CD4-positive, alpha-beta memory T cell (primary cell): ENCODE data around the gene THAP11. TPM values are rescaled to one million over a fixed set of nuclear protein-coding genes. Genes with fewer than 3 reads are reported as not detected.

Source experiments
- CTCF ChIA-PET: fragments of 350-600 bp; sonication (Branson Sonifier 250); formaldehyde crosslinking; loops from one replicate; lab custom pipeline; 2021; ENCODE audit warnings: inconsistent platforms; ENCODE audit not compliant: partially characterized antibody; lab: Charles Lee
- POLR2A ChIA-PET: fragments of 350-600 bp; sonication (Branson Sonifier 250); formaldehyde crosslinking; loops from one replicate; lab custom pipeline; 2021; ENCODE audit not compliant: partially characterized antibody; lab: Charles Lee
- DNase-seq, 5 donors: peaks; one replicate each; pipeline versions ENCODE4 v3.0.0 to v3.0.0-alpha.2; 2020 to 2022; ENCODE audit warnings: mixed read lengths in 1 of 5
- H3K27ac ChIP-seq: one replicate; pipeline ENCODE4 v1.7.0; 2013; ENCODE audit warnings: low read depth, low read length
- H3K27me3 ChIP-seq: 2 replicates; pipeline ENCODE4 v1.7.0; 2013; ENCODE audit warnings: mild to moderate bottlenecking, low read length, moderate library complexity; ENCODE audit not compliant: insufficient read depth
- H3K36me3 ChIP-seq: 2 replicates; pipeline ENCODE4 v1.7.0; 2013; ENCODE audit warnings: mild to moderate bottlenecking, low read length, moderate library complexity; ENCODE audit not compliant: insufficient read depth
- H3K4me1 ChIP-seq: 2 replicates; pipeline ENCODE4 v1.7.0; 2013; ENCODE audit warnings: mild to moderate bottlenecking, low read length, moderate library complexity; ENCODE audit not compliant: insufficient read depth
- H3K4me3 ChIP-seq, 2 donors: one replicate each; pipeline ENCODE4 v1.7.0; 2013; ENCODE audit warnings: low read length in 2 of 2, mild to moderate bottlenecking in 1 of 2
- H3K9me3 ChIP-seq, 2 donors: one replicate each; pipeline ENCODE4 v1.7.0; 2013; ENCODE audit warnings: low read length in 2 of 2, control low read depth in 1 of 2; ENCODE audit not compliant: control insufficient read depth in 1 of 2
- H3K27ac Mint-ChIP-seq, 7 donors: one replicate each; pipeline ENCODE4 v1.8.0; 2020 to 2021; ENCODE audit warnings: mixed read lengths in 7 of 7, mild to moderate bottlenecking in 6 of 7, inconsistent platforms in 3 of 7, moderate library complexity in 3 of 7
- H3K27me3 Mint-ChIP-seq, 2 donors: one replicate each; pipeline ENCODE4 v1.8.0; 2020 to 2021; ENCODE audit warnings: mixed read lengths in 2 of 2
- H3K36me3 Mint-ChIP-seq, 2 donors: one replicate each; pipeline ENCODE4 v1.8.0; 2020 to 2021; ENCODE audit warnings: mixed read lengths in 2 of 2, inconsistent platforms in 1 of 2, mild to moderate bottlenecking in 1 of 2
- H3K4me1 Mint-ChIP-seq, 4 donors: one replicate each; pipeline ENCODE4 v1.8.0; 2020 to 2021; ENCODE audit warnings: mixed read lengths in 4 of 4, mild to moderate bottlenecking in 1 of 4
- H3K4me3 Mint-ChIP-seq, 8 donors: one replicate each; pipeline ENCODE4 v1.8.0; 2020 to 2021; ENCODE audit warnings: mixed read lengths in 8 of 8, mild to moderate bottlenecking in 7 of 8, moderate library complexity in 6 of 8, inconsistent platforms in 3 of 8
- H3K9me3 Mint-ChIP-seq, 8 donors: one replicate each; pipeline ENCODE4 v1.8.0; 2020 to 2021; ENCODE audit warnings: mixed read lengths in 8 of 8, mild to moderate bottlenecking in 5 of 8, inconsistent platforms in 3 of 8, moderate library complexity in 1 of 8
- intact Hi-C: fragments of 100-400 bp; cut with micrococcal nuclease; formaldehyde crosslinking; loops from one replicate; pipeline ENCODE4 v1.15.1; 2023
- polyA plus RNA-seq, 2 donors: library from polyadenylated mRNA; unstranded; fragments of 300-500 nt; fragmentation: Illumina TruSeq; gene quantifications; one replicate each; pipeline ENCODE4 v1.2.3, GENCODE V29; 2021
- total RNA-seq, 2 experiments: library from RNA; stranded (reverse); gene quantifications; one replicate each; pipeline ENCODE4 v1.2.3, GENCODE V29; 2021

The THAP11 gene
- total and polyA plus RNA-seq, 4 experiments from 2014 or later, result 56.8 to 147 (median 94.4) TPM

DNA sequence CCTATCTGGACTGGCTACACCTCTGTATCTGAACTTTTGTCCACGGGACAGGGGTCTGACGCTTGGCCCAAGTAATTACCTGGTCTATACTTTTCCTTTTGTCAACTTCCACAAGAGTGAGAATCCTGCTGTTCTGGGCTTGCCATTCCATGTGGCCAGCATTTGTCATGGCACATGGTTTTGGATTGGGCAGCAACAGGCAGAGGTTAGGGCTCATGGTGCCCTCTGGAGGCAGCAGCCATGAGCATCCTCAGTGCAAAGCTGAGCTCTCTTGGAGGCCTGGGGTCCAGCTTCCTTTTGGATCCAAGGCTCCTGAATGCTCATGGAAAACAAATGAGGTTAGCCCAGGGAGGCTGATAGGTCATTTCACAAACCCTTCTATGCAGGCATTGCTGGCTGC lies 23.2 kb downstream of the THAP11 start:
- H3K27ac Mint-ChIP-seq, result peak overlapping the region in 2 of 7 donors; percentile 30 to 59
- H3K36me3 ChIP-seq, result peaks cover 26% of the 10 kb centered on the region
- intact Hi-C loops, result loop anchor here (1.0 kb wide), 1 partner anchor 49 kb away; no protein-coding TSS in a partner anchor
- ChIA-PET POLR2A (interaction anchor here (0.8 kb wide), 1 partner anchor 18 kb away, joined by 3 read pairs; the partner anchor contains the start of gene CENPT), CTCF (interaction anchor here (0.5 to 5.8 kb wide), 8 partner anchors 9 to 344 kb away, joined by 3 to 46 read pairs (median 4); no protein-coding TSS in a partner anchor)
- no peaks in the 10 kb centered on the region for H3K4me1 ChIP-seq
- H3K4me1 Mint-ChIP-seq, result peaks cover 5 to 15% (median 9%) of the 10 kb centered on the region in 4 donors
- no peak overlapping the region for H3K27ac ChIP-seq
- no peak overlapping the region for H3K4me3 Mint-ChIP-seq
- H3K27me3 Mint-ChIP-seq, result no peaks in the 10 kb centered on the region
- H3K4me3 ChIP-seq, result no peak overlapping the region
- DNase-seq, result no peak
- no peaks in the 10 kb centered on the region for H3K9me3 Mint-ChIP-seq
- no peaks in the 10 kb centered on the region for H3K27me3 ChIP-seq
- peaks cover 6 to 31% of the 10 kb centered on the region in 2 donors for H3K36me3 Mint-ChIP-seq
- H3K9me3 ChIP-seq, result no peaks in the 10 kb centered on the region

DNA sequence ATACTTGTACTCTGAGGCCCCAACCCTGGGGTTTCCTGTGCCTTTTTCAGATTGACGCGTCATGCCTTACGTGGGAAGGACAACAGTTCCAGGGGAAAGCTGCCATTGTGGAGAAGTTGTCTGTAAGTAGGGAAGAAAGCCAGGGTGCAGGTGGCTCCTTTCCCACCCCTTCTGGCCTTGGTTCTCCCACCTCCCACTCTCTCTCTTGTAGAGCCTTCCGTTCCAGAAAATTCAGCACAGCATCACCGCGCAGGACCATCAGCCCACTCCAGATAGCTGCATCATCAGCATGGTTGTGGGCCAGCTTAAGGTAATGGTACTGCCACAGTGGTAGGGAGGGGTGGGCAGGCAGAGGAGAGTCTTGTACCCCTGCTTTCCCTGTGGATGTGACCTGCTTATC lies 26.2 kb downstream of the THAP11 start:
- Mint-ChIP-seq H3K4me1 (peaks cover 5 to 18% (median 7%) of the 10 kb centered on the region in 4 donors), H3K27me3 (no peaks in the 10 kb centered on the region)
- H3K27ac ChIP-seq, result no peak overlapping the region

GRCh38 chr16:67869653-67870052 lies 27.5 kb downstream of the THAP11 start:
- H3K4me1 ChIP-seq, result peaks cover 18% of the 10 kb centered on the region
- POLR2A ChIA-PET, result no interaction called here
- no peaks in the 10 kb centered on the region for H3K27me3 ChIP-seq
- peaks cover 10 to 45% of the 10 kb centered on the region in 2 donors for H3K36me3 Mint-ChIP-seq
- H3K9me3 Mint-ChIP-seq, result no peaks in the 10 kb centered on the region
- peaks cover 14 to 31% (median 18%) of the 10 kb centered on the region in 4 donors for H3K4me1 Mint-ChIP-seq
- H3K27me3 Mint-ChIP-seq, result no peaks in the 10 kb centered on the region
- no peak overlapping the region for H3K4me3 Mint-ChIP-seq
- H3K9me3 ChIP-seq, result no peaks in the 10 kb centered on the region
- H3K27ac Mint-ChIP-seq, result peak overlapping the region in 2 of 7 donors; percentile 53 to 77
- intact Hi-C loops, result no loop called here
- H3K36me3 ChIP-seq, result peaks cover 14% of the 10 kb centered on the region
- DNase-seq, result no peak
- no peak overlapping the region for H3K27ac ChIP-seq
- CTCF ChIA-PET, result interaction anchor here (1.7 to 3.1 kb wide), 2 partner anchors 14 to 53 kb away, joined by 5 to 15 read pairs; no protein-coding TSS in a partner anchor
- no peak overlapping the region for H3K4me3 ChIP-seq

More for the DNA sequence above, 26.2 kb downstream of the THAP11 start:
- Histone ChIP-seq H3K36me3 (peaks cover 14% of the 10 kb centered on the region), H3K27me3 (no peaks in the 10 kb centered on the region), H3K4me1 (peaks cover 6% of the 10 kb centered on the region), H3K4me3 (no peak overlapping the region), H3K9me3 (no peaks in the 10 kb centered on the region)
- CTCF ChIA-PET, result interaction anchor here (1.9 to 3.1 kb wide), 2 partner anchors 15 to 52 kb away, joined by 5 to 15 read pairs; no protein-coding TSS in a partner anchor
- no peak overlapping the region for H3K4me3 Mint-ChIP-seq
- no peak overlapping the region for H3K27ac Mint-ChIP-seq
- peaks cover 13 to 37% of the 10 kb centered on the region in 2 donors for H3K36me3 Mint-ChIP-seq
- POLR2A ChIA-PET, result no interaction called here
- H3K9me3 Mint-ChIP-seq, result no peaks in the 10 kb centered on the region
- no peak for DNase-seq
- intact Hi-C loops, result no loop called here

GRCh38 chr16:67871256-67871655 lies 29.1 kb downstream of the THAP11 start:
- Mint-ChIP-seq H3K4me3 (peak overlapping the region in 2 of 8 donors; percentile 46 to 95), H3K36me3 (peaks cover 8 to 52% of the 10 kb centered on the region in 2 donors), H3K4me1 (peaks cover 25 to 43% (median 32%) of the 10 kb centered on the region in 4 donors), H3K27me3 (no peaks in the 10 kb centered on the region), H3K27ac (peak overlapping the region in 3 of 7 donors; percentile 13 to 82 (median 65)), H3K9me3 (peaks cover 0 to 1% (median 0%) of the 10 kb centered on the region in 8 donors)
- H3K27ac ChIP-seq, result no peak overlapping the region
- no peaks in the 10 kb centered on the region for H3K9me3 ChIP-seq
- no peak for DNase-seq
- POLR2A ChIA-PET, result interaction anchor here (0.5 to 3.7 kb wide), 7 partner anchors 9 to 211 kb away, joined by 3 to 29 read pairs (median 4); partner anchors contain the start of genes ACD and PSMB10
- CTCF ChIA-PET, result interaction anchor here (0.7 to 1.6 kb wide), 5 partner anchors 13 to 350 kb away, joined by 3 to 9 read pairs (median 3); partner anchors contain the start of gene NRN1L
- H3K4me3 ChIP-seq, result no peak overlapping the region
- intact Hi-C loops, result no loop called here
- H3K36me3 ChIP-seq, result peaks cover 18% of the 10 kb centered on the region
- H3K27me3 ChIP-seq, result no peaks in the 10 kb centered on the region
- peaks cover 34% of the 10 kb centered on the region for H3K4me1 ChIP-seq

- no peaks in the 10 kb centered on the region for H3K27me3 Mint-ChIP-seq
- ChIA-PET CTCF (interaction anchor here (1.0 to 1.6 kb wide), 4 partner anchors 12 to 351 kb away, joined by 3 to 9 read pairs (median 3); partner anchors contain the start of gene NRN1L), POLR2A (interaction anchor here (0.8 to 3.7 kb wide), 7 partner anchors 8 to 212 kb away, joined by 3 to 29 read pairs (median 4); partner anchors contain the start of genes ACD, CENPT, NUTF2 and PSMB10)
- Histone ChIP-seq H3K4me3 (peak overlapping the region; percentile 57 to 90), H3K27ac (peak overlapping the region; percentile 91), H3K27me3 (no peaks in the 10 kb centered on the region), H3K36me3 (peaks cover 25% of the 10 kb centered on the region), H3K9me3 (no peaks in the 10 kb centered on the region), H3K4me1 (peaks cover 36% of the 10 kb centered on the region)
- peaks cover 14 to 54% of the 10 kb centered on the region in 2 donors for H3K36me3 Mint-ChIP-seq
- peak overlapping the region; percentile 79 to 95 (median 91) for H3K27ac Mint-ChIP-seq
- H3K4me3 Mint-ChIP-seq, result peak overlapping the region; percentile 82 to 95 (median 94)
- H3K4me1 Mint-ChIP-seq, result peaks cover 25 to 43% (median 33%) of the 10 kb centered on the region in 4 donors
- DNase-seq, result no peak
- peaks cover 0 to 1% (median 0%) of the 10 kb centered on the region in 8 donors for H3K9me3 Mint-ChIP-seq
- intact Hi-C loops, result loop anchor here (1.0 kb wide), 2 partner anchors 26 to 30 kb away; partner anchors contain the start of genes NUTF2 and THAP11
These were observed 30.1 kb downstream of the THAP11 start for GRCh38 chr16:67872131-67872630.

GRCh38 chr16:67872631-67873434 lies 30.7 kb downstream of the THAP11 start, which contains the start of gene EDC4:
Gene EDC4 (plus strand): TSS chr16:67873052. CDS start chr16:67873262, 210 bp downstream.
- peak within 1 kb of the TSS; percentile 91 for H3K27ac ChIP-seq
- H3K27me3 ChIP-seq, result no peaks in the 10 kb centered on the region
- Mint-ChIP-seq H3K4me1 (peaks cover 25 to 43% (median 33%) of the 10 kb centered on the region in 4 donors), H3K27ac (peak within 1 kb of the TSS; percentile 82 to 96 (median 95)), H3K36me3 (peaks cover 18 to 61% of the 10 kb centered on the region in 2 donors), H3K4me3 (peak within 1 kb of the TSS; percentile 82 to 95 (median 94)), H3K27me3 (no peaks in the 10 kb centered on the region), H3K9me3 (peaks cover 0 to 1% (median 0%) of the 10 kb centered on the region in 8 donors)
- POLR2A ChIA-PET, result interaction anchor here (0.6 to 3.7 kb wide), 18 partner anchors 8 to 213 kb away, joined by 3 to 29 read pairs (median 4); partner anchors contain the start of genes ACD, CENPT, DDX28 and DUS2
- H3K36me3 ChIP-seq, result peaks cover 29% of the 10 kb centered on the region
- intact Hi-C loops, result loop anchor here (1.0 kb wide), 2 partner anchors 27 to 31 kb away; partner anchors contain the start of genes NUTF2 and THAP11
- H3K4me1 ChIP-seq, result peaks cover 36% of the 10 kb centered on the region
- CTCF ChIA-PET, result interaction anchor here (0.7 to 1.6 kb wide), 9 partner anchors 13 to 352 kb away, joined by 3 to 6 read pairs (median 3); no protein-coding TSS in a partner anchor
- peak within 1 kb of the TSS; percentile 88 to 90 for H3K4me3 ChIP-seq
- peak; percentile 83 to 89 (median 85) for DNase-seq
- H3K9me3 ChIP-seq, result no peaks in the 10 kb centered on the region
